Gastroesophageal sphincter (tissue), 3 donors: ENCODE measurements around the gene PTPN1.

Source experiments
- CTCF ChIP-seq, 4 experiments: fragments of 200-600 bp in 2 of 4; fragments of 450-650 bp in 2 of 4; sonication (generic) in 1 of 4; IDR thresholded peaks; one replicate each; pipeline ENCODE4 v1.5.1; 2017 to 2019; ENCODE audit warnings: antibody characterized with exemption in 4 of 4, mild to moderate bottlenecking in 2 of 4, moderate library complexity in 2 of 4
- EP300 ChIP-seq: sonication (generic); formaldehyde crosslinking; IDR thresholded peaks from one replicate; pipeline ENCODE4 v1.6.1; 2017; ENCODE audit warnings: antibody characterized with exemption, mild to moderate bottlenecking
- POLR2AphosphoS5 ChIP-seq: sonication (generic); formaldehyde crosslinking; IDR thresholded peaks from one replicate; pipeline ENCODE4 v1.6.1; 2017; ENCODE audit warnings: antibody characterized with exemption

GRCh38 chr20:50534567-50534966, 24.4 kb downstream of the PTPN1 start:
- TF ChIP-seq CTCF (IDR thresholded peaks at IDR 0.05) (no peak), POLR2AphosphoS5 (peak; percentile 77), EP300 (no peak)
